ENCODE data around the gene AIMP2.
"Not testable (repeated sequence)": the region's sequence is repeated elsewhere in the genome, so short reads cannot be mapped to it uniquely, and the experiment has no call there.

Gene AIMP2

GRCh38 chr7:6008668-6009611 lies at the start of gene AIMP2, which contains the start of gene PMS2:
AIMP2 (plus strand) TSS chr7:6009272; CDS start chr7:6009364, 92 bp downstream.
PMS2 (minus strand) TSS chr7:6009049; CDS start chr7:6009019, 30 bp downstream.
- peak; percentile 79 to 99 (median 97) for DNase-seq

- not testable (repeated sequence) for DNase-seq
Observed at GRCh38 chr7:5963205-5963604, 45.9 kb upstream of the AIMP2 start.

- not testable (repeated sequence) for DNase-seq
Observed at GRCh38 chr7:5963810-5964209, 45.3 kb upstream of the AIMP2 start.

GRCh38 chr7:5970347-5970911 lies 38.6 kb upstream of the AIMP2 start, which contains the start of gene RSPH10B:
RSPH10B (minus strand) TSS chr7:5970689; CDS start chr7:5967116, 3,573 bp downstream.
- not testable (repeated sequence) for DNase-seq

- DNase-seq: not testable (repeated sequence)
Observed at GRCh38 chr7:5973580-5973979, 35.5 kb upstream of the AIMP2 start.

- DNase-seq: not testable (repeated sequence)
Observed at GRCh38 chr7:5979680-5980314, 29.3 kb upstream of the AIMP2 start.

- DNase-seq: not testable (repeated sequence)
Observed at GRCh38 chr7:5987061-5987460, 22.0 kb upstream of the AIMP2 start.

- peak in 13 of 58 donors; percentile 3 to 45 (median 12) for DNase-seq
Observed at GRCh38 chr7:5997210-5997808, 11.8 kb upstream of the AIMP2 start.

- no peak for DNase-seq
Observed at GRCh38 chr7:6007386-6007785, 1.7 kb upstream of the AIMP2 start.

- not testable (repeated sequence) for DNase-seq
Observed at GRCh38 chr7:6007835-6008590, 1.1 kb upstream of the AIMP2 start.

GRCh38 chr7:6010370-6010769 lies 1.3 kb downstream of the AIMP2 start:
- not testable (repeated sequence) for DNase-seq

- no peak for DNase-seq
Observed at GRCh38 chr7:6011541-6011940, 2.5 kb downstream of the AIMP2 start.

GRCh38 chr7:6012355-6013104 lies 3.5 kb downstream of the AIMP2 start:
- no peak for DNase-seq

- DNase-seq: peak in 23 of 58 donors; percentile 5 to 49 (median 12)
Observed at GRCh38 chr7:6015917-6016652, 7.0 kb downstream of the AIMP2 start.

GRCh38 chr7:6016653-6016966 lies 7.5 kb downstream of the AIMP2 start:
- DNase-seq: no peak

GRCh38 chr7:6020371-6021286 lies 11.6 kb downstream of the AIMP2 start:
- DNase-seq: no peak

- no peak for DNase-seq
Observed at GRCh38 chr7:6022707-6023106, 13.6 kb downstream of the AIMP2 start.

GRCh38 chr7:6023974-6024435 lies 14.9 kb downstream of the AIMP2 start:
- DNase-seq: no peak

Data from anterior cingulate cortex (tissue), 58 donors.